H1 (cell line): ENCODE results near the gene P2RX1. TPM values are rescaled to one million over a fixed set of nuclear protein-coding genes. Genes with fewer than 3 reads are reported as not detected.

ENCODE experiments used
- CTCF ChIA-PET: fragments of 300-600 bp; sonication (Branson Sonifier 250); formaldehyde crosslinking; loops from one replicate; lab custom pipeline; 2021; ENCODE audit not compliant: partially characterized antibody; lab: Charles Lee
- POLR2A ChIA-PET: fragments of 300-600 bp; sonication (Branson Sonifier 250); formaldehyde crosslinking; loops from one replicate; lab custom pipeline; 2021; ENCODE audit warnings: inconsistent platforms; ENCODE audit not compliant: partially characterized antibody; lab: Charles Lee
- DNase-seq, 2 experiments: peaks; one replicate each; pipeline versions ENCODE4 v3.0.0 to v3.0.0-alpha.2; 2010 to 2022; ENCODE audit warnings: low spot score in 2 of 2, low read depth in 1 of 2, mixed read lengths in 1 of 2
- FAIRE-seq: peaks from 2 replicates; lab custom pipeline; 2011; peaks lifted over from hg19 to GRCh38; lab: Jason Lieb, UNC
- H2AFZ ChIP-seq: 2 replicates; pipeline ENCODE4 v1.8.1; 2012; ENCODE audit warnings: low read length, inconsistent platforms
- H2AK5ac ChIP-seq: 2 replicates; pipeline ENCODE4 v1.6.1; 2013; ENCODE audit warnings: low read depth, low read length
- H2BK120ac ChIP-seq: replicated peaks from 2 replicates; pipeline ENCODE3; 2013; ENCODE audit warnings: low read depth, low read length, inconsistent platforms
- H2BK12ac ChIP-seq: 2 replicates; pipeline ENCODE4 v1.6.1; 2013; ENCODE audit warnings: low read depth, low read length
- H2BK15ac ChIP-seq: 2 replicates; pipeline ENCODE4 v1.6.1; 2013; ENCODE audit warnings: low read length
- H2BK20ac ChIP-seq: 2 replicates; pipeline ENCODE4 v1.6.1; 2013; ENCODE audit warnings: low read length
- H2BK5ac ChIP-seq: 2 replicates; pipeline ENCODE4 v1.6.1; 2013; ENCODE audit warnings: low read depth, low read length
- H3K14ac ChIP-seq: 2 replicates; pipeline ENCODE4 v1.6.1; 2013; ENCODE audit warnings: inconsistent platforms; ENCODE audit not compliant: insufficient read length
- H3K18ac ChIP-seq: 2 replicates; pipeline ENCODE4 v1.6.1; 2013; ENCODE audit warnings: low read length; ENCODE audit errors: extremely low read depth
- H3K23ac ChIP-seq: 2 replicates; pipeline ENCODE4 v1.6.1; 2013; ENCODE audit warnings: inconsistent platforms; ENCODE audit not compliant: insufficient read length
- H3K23me2 ChIP-seq: 2 replicates; pipeline ENCODE4 v1.6.1; 2013; ENCODE audit warnings: low read depth, low read length
- H3K27ac ChIP-seq: 2 replicates; pipeline ENCODE4 v1.6.1; 2011; ENCODE audit warnings: low read depth, low read length, inconsistent platforms
- H3K27me3 ChIP-seq, 4 experiments: replicated peaks in 1 of 4; 1 replicate in 1 of 4; 2 replicates in 3 of 4; pipeline versions ENCODE4 v1.6.1 to v1.8.1; 2011 to 2013; ENCODE audit warnings: low read length in 3 of 4, mild to moderate bottlenecking in 3 of 4, inconsistent platforms in 2 of 4, mixed read lengths in 2 of 4, moderate library complexity in 1 of 4; ENCODE audit not compliant: control insufficient read depth in 3 of 4, insufficient read depth in 3 of 4; ENCODE audit errors: extremely low read depth in 1 of 4
- H3K36me3 ChIP-seq, 4 experiments: 2 replicates each; pipeline versions ENCODE4 v1.6.1 to v1.8.1; 2011 to 2013; ENCODE audit warnings: mild to moderate bottlenecking in 4 of 4, low read length in 3 of 4, moderate library complexity in 2 of 4, control low read depth in 1 of 4, inconsistent platforms in 1 of 4; ENCODE audit not compliant: insufficient read depth in 4 of 4, control insufficient read depth in 2 of 4
- H3K4ac ChIP-seq: replicated peaks from 2 replicates; pipeline ENCODE3; 2013; ENCODE audit warnings: low read length, low read depth, mixed read lengths, inconsistent platforms; ENCODE audit not compliant: insufficient read length
- H3K4me1 ChIP-seq, 4 experiments: replicated peaks in 1 of 4; 1 replicate in 1 of 4; 2 replicates in 3 of 4; pipeline versions ENCODE4 v1.6.1 to v1.8.1; 2011 to 2013; ENCODE audit warnings: low read length in 3 of 4, inconsistent platforms in 2 of 4, mixed read lengths in 1 of 4; ENCODE audit not compliant: insufficient read depth in 4 of 4, control insufficient read depth in 3 of 4
- H3K4me2 ChIP-seq, 2 experiments: 2 replicates each; pipeline versions ENCODE4 v1.6.1 to v1.8.1; 2011 to 2013; ENCODE audit warnings: low read depth in 2 of 2, low read length in 2 of 2, control low read depth in 1 of 2, inconsistent platforms in 1 of 2, mild to moderate bottlenecking in 1 of 2; ENCODE audit not compliant: insufficient read depth in 1 of 2
- H3K4me3 ChIP-seq, 4 experiments: fragments of 200-600, 300-600 bp in 1 of 4; sonication (generic), shearing (Covaris generic), sonication (Bioruptor Twin) in 1 of 4; 2 replicates each; pipeline versions ENCODE4 v1.5.1 to v1.8.1; 2011 to 2016; ENCODE audit warnings: low read length in 4 of 4, low read depth in 3 of 4, control low read depth in 2 of 4, inconsistent platforms in 2 of 4, mild to moderate bottlenecking in 2 of 4, mixed read lengths in 1 of 4, moderate library complexity in 1 of 4; ENCODE audit not compliant: insufficient read depth in 2 of 4; ENCODE audit errors: extremely low read depth in 1 of 4
- H3K56ac ChIP-seq: replicated peaks from 2 replicates; pipeline ENCODE3; 2013; ENCODE audit warnings: low read depth, mild to moderate bottlenecking, mixed read lengths, low read length, inconsistent platforms; ENCODE audit not compliant: insufficient read length
- H3K79me1 ChIP-seq: 2 replicates; pipeline ENCODE4 v1.6.1; 2013; ENCODE audit warnings: low read depth, low read length, control low read depth
- H3K79me2 ChIP-seq, 2 experiments: 2 replicates each; pipeline versions ENCODE4 v1.6.1 to v1.8.1; 2012 to 2013; ENCODE audit warnings: low read length in 2 of 2, mild to moderate bottlenecking in 2 of 2, inconsistent platforms in 1 of 2; ENCODE audit not compliant: insufficient read depth in 2 of 2, control insufficient read depth in 1 of 2
- H3K9ac ChIP-seq, 4 experiments: replicated peaks in 1 of 4; 1 replicate in 1 of 4; 2 replicates in 3 of 4; pipeline versions ENCODE4 v1.6.1 to v1.8.1; 2011 to 2013; ENCODE audit warnings: low read depth in 3 of 4, low read length in 3 of 4, control low read depth in 2 of 4, mild to moderate bottlenecking in 2 of 4, moderate library complexity in 2 of 4, inconsistent platforms in 1 of 4; ENCODE audit errors: extremely low read depth in 1 of 4
- H3K9me3 ChIP-seq, 2 experiments: 2 replicates each; pipeline versions ENCODE4 v1.6.1 to v1.8.1; 2012 to 2013; ENCODE audit warnings: mild to moderate bottlenecking in 2 of 2, moderate library complexity in 2 of 2, control low read depth in 1 of 2, inconsistent platforms in 1 of 2, low read depth in 1 of 2, low read length in 1 of 2, mixed read lengths in 1 of 2; ENCODE audit not compliant: insufficient read depth in 2 of 2
- H4K20me1 ChIP-seq, 2 experiments: replicated peaks in 1 of 2; 2 replicates each; pipeline versions ENCODE3 to v1.8.1; 2011 to 2013; ENCODE audit warnings: inconsistent platforms in 2 of 2, low read length in 2 of 2, mild to moderate bottlenecking in 1 of 2; ENCODE audit not compliant: insufficient read depth in 2 of 2, control insufficient read depth in 1 of 2
- H4K5ac ChIP-seq: 2 replicates; pipeline ENCODE4 v1.6.1; 2013; ENCODE audit warnings: low read length, low read depth, mixed read lengths, inconsistent platforms; ENCODE audit not compliant: insufficient read length
- H4K8ac ChIP-seq: 2 replicates; pipeline ENCODE4 v1.8.0; 2013; ENCODE audit warnings: mild to moderate bottlenecking, moderate library complexity, low read length, inconsistent platforms; ENCODE audit not compliant: insufficient read depth; ENCODE audit errors: extremely low read depth
- H4K91ac ChIP-seq: replicated peaks from 2 replicates; pipeline ENCODE3; 2013; ENCODE audit warnings: low read length, mixed read lengths, inconsistent platforms; ENCODE audit not compliant: insufficient read length
- CTBP2 ChIP-seq: IDR thresholded peaks from 2 replicates; pipeline ENCODE4 v1.7.0; 2011; ENCODE audit warnings: borderline replicate concordance, mild to moderate bottlenecking, moderate library complexity, mixed read lengths, low read length; ENCODE audit not compliant: insufficient read depth, insufficient read length
- NANOG ChIP-seq: IDR thresholded peaks from 2 replicates; pipeline ENCODE4 v1.6.1; 2011; ENCODE audit warnings: low read length, low read depth, mild to moderate bottlenecking, inconsistent platforms; ENCODE audit not compliant: insufficient read depth, poor library complexity, severe bottlenecking
- RBBP5 ChIP-seq: IDR thresholded peaks from 2 replicates; pipeline ENCODE4 v1.7.1; 2012; ENCODE audit warnings: low read depth, mild to moderate bottlenecking, inconsistent platforms, low read length, moderate library complexity, borderline replicate concordance
- SIRT6 ChIP-seq: IDR thresholded peaks from one replicate; pipeline ENCODE4 v1.7.1; 2012; ENCODE audit warnings: low read length, inconsistent platforms
- WGBS, 2 experiments: shearing (Covaris generic) in 1 of 2; methylation state at CpG; one replicate each; pipeline versions ENCODE4 v1.1.6 to v1.1.7; 2013 to 2015; ENCODE audit warnings: low lambda C conversion rate in 2 of 2, mixed read lengths in 2 of 2, inconsistent platforms in 1 of 2, low coverage in 1 of 2, missing lambda C conversion rate in 1 of 2; ENCODE audit not compliant: insufficient replicate concordance in 2 of 2, insufficient coverage in 1 of 2, insufficient read length in 1 of 2; ENCODE audit errors: extremely low coverage in 1 of 2, missing lambda C conversion rate in 1 of 2; 5-methylcytosine and 5-hydroxymethylcytosine counted together
- polyA plus RNA-seq, 7 experiments: library from polyadenylated mRNA; depleted of rRNA in 3 of 7; stranded (reverse) in 5 of 7; unstranded in 2 of 7; fragments of >200 nt in 5 of 7; fragments of 200-250 nt in 2 of 7; gene quantifications; 1 replicate in 5 of 7; 2 replicates in 1 of 7; 4 replicates in 1 of 7; pipeline versions ENCODE4 v1.2.1 to v1.2.3, GENCODE V29; 2011 to 2013; ENCODE audit warnings: missing spikeins in 2 of 7, mixed read lengths in 2 of 7
- total RNA-seq: library from RNA; stranded (reverse); fragmentation: NEBNext Ultra II Directional; extraction: Animal tissue kit (Norgen Biotek cat#: 25700); gene quantifications from 2 replicates; pipeline ENCODE4 v1.2.1, GENCODE V29; 2021

P2RX1 gene
- total and polyA plus RNA-seq, 2 of the 8 experiments (the other 6 are each of a cell fraction or from before 2014, with no cell fraction given) = 0.45 to 1.1 TPM

GRCh38 chr17:3921502-3922319, 5.4 kb upstream of the P2RX1 start:
- FAIRE-seq = no peak
- H3K79me1 ChIP-seq = no peaks in the 10 kb centered on the region
- no peak overlapping the region for H3K14ac ChIP-seq
- no peak overlapping the region for H4K8ac ChIP-seq
- no peak overlapping the region for H2BK120ac ChIP-seq
- H3K9me3 ChIP-seq = no peaks in the 10 kb centered on the region
- 93% methylated on average over 27 of the region's 27 CpGs; no CpG with 5 or more reads in 1 of the 2 experiments for WGBS, 2 experiments
- ChIA-PET POLR2A (interaction anchor here (0.6 to 1.4 kb wide), 5 partner anchors 12 to 102 kb away, joined by 3 to 5 read pairs (median 4); partner anchors contain the start of gene CAMKK1), CTCF (interaction anchor here (0.6 to 1.8 kb wide), 12 partner anchors 9 to 183 kb away, joined by 3 to 5 read pairs (median 3); no protein-coding TSS in a partner anchor)
- no peak overlapping the region for H2AK5ac ChIP-seq
- H3K4me1 ChIP-seq = peaks cover 0 to 4% (median 0%) of the 10 kb centered on the region in 4 experiments; a peak in 3 of 7 replicates
- no peak overlapping the region for H3K27ac ChIP-seq
- H3K27me3 ChIP-seq = no peaks in the 10 kb centered on the region
- H3K9ac ChIP-seq = no peak overlapping the region
- H2AFZ ChIP-seq = peak overlapping the region; percentile 4; the same call in 1 of the 2 replicates
- H3K4me3 ChIP-seq = no peak overlapping the region
- H2BK20ac ChIP-seq = no peak overlapping the region
- no peak overlapping the region for H2BK15ac ChIP-seq
- H3K56ac ChIP-seq = no peak overlapping the region
- TF ChIP-seq SIRT6 = no peak
- no peak for TF ChIP-seq CTBP2
- no peak for TF ChIP-seq NANOG
- no peak for TF ChIP-seq RBBP5
- H3K4ac ChIP-seq = no peak overlapping the region
- H4K20me1 ChIP-seq = no peaks in the 10 kb centered on the region
- H4K5ac ChIP-seq = no peak overlapping the region
- H4K91ac ChIP-seq = no peak overlapping the region
- peak overlapping the region; percentile 66; the same call in 1 of the 2 replicates for H2BK5ac ChIP-seq
- no peak overlapping the region for H2BK12ac ChIP-seq
- no peaks in the 10 kb centered on the region for H3K36me3 ChIP-seq
- no peak overlapping the region for H3K4me2 ChIP-seq
- H3K18ac ChIP-seq = no peak overlapping the region
- DNase-seq = no peak
- no peaks in the 10 kb centered on the region for H3K23me2 ChIP-seq
- no peaks in the 10 kb centered on the region for H3K79me2 ChIP-seq
- H3K23ac ChIP-seq = no peak overlapping the region
